GM18867 (cell line): ENCODE results near the gene TNFRSF4.

Source experiments
- ATAC-seq: cut with Tn5 transposase; IDR thresholded peaks from one replicate; pipeline ENCODE4 v1.9.1; 2021; ENCODE audit warnings: mild to moderate bottlenecking, moderate library complexity; ENCODE audit not compliant: unreplicated experiment

The TNFRSF4 gene

DNA sequence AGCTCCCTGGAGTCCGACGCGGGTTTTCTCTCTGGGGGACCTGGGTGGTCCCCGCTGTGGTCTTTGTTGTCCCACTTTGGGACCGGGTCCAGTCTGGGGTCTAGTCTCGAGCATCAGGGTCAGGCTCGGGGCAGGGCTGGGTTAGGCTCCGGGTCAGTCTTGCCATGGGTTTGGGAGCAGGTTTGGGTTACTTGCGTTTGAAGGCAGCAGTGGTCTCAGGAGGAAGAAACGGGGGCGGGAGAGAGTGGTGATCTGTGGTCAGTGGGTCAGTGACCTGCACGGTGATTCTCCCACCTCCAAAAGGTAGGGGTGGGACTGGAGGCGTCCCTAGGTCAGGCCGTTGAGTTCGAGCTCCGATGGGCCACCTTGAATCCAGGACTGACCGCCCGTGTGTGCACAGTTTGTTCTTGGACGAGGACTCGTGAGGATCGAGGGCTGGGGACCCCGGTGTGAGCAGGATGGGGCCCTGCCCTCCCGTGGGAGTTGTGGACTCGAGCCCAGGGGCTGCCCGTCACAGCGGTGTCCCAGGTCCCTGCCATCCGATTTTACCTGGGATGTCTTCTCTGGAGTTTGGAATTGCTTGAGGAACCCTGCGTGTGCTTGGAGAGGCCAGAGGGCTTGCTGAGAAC is 20.3 kb upstream of the TNFRSF4 start:
- no peak for ATAC-seq

DNA sequence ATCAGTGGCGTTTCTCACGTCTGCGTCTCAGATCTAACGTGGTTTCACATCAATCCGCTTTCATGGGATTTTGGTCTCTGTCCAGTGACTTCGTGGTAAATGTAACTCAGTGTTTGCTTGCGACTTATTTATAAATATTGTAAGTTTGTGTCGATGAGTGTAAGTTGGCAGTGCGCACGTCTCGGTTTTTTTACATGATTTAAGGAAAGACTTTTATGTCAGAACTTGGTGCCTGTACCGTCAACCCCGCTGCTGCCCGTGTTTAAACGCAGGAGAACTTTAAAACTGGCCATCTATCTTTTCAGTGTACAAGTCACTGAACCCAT is 19.6 kb upstream of the TNFRSF4 start:
- ATAC-seq = no peak

DNA sequence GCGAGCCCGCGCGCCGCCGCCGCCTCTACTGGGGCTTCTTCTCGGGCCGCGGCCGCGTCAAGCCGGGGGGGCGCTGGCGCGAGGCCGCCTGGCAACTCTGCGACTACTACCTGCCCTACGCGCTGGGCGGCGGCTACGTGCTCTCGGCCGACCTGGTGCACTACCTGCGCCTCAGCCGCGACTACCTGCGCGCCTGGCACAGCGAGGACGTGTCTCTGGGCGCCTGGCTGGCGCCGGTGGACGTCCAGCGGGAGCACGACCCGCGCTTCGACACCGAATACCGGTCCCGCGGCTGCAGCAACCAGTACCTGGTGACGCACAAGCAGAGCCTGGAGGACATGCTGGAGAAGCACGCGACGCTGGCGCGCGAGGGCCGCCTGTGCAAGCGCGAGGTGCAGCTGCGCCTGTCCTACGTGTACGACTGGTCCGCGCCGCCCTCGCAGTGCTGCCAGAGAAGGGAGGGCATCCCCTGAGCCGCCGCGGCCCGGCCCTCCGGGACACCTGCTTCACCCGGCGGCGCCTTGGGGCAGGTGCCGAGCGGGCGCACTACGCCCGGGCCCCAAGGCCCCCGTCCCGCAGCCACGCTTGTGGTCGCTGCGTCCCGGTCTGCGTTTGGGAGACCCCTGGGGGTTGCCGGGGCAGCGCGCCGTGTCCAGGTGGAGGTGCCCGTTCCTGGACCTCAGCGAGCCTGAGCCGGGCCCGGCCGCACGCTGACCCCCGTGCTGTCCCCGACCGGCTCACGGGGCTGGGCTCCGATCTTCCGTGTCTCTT is 19.0 kb upstream of the TNFRSF4 start:
- ATAC-seq = no peak

DNA sequence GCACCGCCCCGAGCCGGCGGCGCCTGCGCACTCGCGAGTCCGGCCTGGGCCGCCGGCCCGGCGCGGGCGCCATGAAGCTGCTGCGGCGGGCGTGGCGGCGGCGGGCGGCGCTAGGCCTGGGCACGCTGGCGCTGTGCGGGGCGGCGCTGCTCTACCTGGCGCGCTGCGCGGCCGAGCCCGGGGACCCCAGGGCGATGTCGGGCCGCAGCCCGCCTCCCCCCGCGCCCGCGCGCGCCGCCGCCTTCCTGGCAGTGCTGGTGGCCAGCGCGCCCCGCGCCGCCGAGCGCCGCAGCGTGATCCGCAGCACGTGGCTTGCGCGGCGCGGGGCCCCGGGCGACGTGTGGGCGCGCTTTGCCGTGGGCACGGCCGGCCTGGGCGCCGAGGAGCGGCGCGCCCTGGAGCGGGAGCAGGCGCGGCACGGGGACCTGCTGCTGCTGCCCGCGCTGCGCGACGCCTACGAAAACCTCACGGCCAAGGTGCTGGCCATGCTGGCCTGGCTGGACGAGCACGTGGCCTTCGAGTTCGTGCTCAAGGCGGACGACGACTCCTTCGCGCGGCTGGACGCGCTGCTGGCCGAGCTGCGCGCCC is 18.3 kb upstream of the TNFRSF4 start, which contains the start of gene B3GALT6:
TSS of gene B3GALT6 (plus strand) at position 30 of the 588 bp plus-strand sequence. CDS start at position 72, 42 bp downstream.
- ATAC-seq = no peak

DNA sequence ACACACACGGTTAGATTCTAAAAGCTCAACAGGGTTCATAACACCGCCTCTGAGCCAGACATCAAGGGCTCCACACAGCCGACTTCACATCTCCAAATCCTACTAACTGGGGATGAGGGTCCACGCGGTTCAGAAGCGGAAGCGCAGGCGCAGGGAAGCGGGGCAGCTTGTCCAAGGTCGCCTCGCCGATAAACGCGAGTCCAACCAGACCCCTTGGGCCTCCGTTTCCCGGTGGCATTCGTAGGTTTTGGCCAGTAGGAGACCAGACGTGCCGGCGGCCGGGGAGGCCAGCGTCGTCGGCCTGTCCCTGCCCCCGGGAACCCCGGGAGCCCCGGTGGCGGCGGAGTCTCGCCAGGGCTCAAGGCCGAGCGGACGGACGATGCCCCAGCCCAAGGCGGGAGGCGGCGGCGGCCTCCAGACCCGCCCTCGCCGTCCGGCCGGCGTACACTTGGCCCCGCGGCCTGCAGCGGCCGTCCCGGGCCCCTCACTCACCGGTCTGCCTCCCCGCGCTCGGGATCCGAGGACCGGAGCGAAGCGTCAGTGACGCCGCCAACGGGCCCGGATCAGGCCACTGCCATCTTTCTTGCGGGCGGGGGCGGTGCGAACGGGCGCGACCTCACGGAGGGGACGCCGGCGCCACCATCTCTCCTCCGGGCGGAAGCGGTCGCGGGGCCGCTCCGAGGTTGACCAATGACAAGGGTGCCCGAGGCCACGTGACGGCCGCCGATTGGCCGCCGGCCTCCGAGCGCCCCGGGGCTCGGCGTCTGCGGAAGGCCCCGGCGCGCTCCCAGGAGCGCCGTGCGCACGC is 17.7 kb upstream of the TNFRSF4 start, which contains the start of gene SDF4:
TSS of gene SDF4 (minus strand) at position 602 of the 808 bp plus-strand sequence. CDS start 3,229 bp downstream, outside the sequence.
- ATAC-seq = peak; percentile 85

DNA sequence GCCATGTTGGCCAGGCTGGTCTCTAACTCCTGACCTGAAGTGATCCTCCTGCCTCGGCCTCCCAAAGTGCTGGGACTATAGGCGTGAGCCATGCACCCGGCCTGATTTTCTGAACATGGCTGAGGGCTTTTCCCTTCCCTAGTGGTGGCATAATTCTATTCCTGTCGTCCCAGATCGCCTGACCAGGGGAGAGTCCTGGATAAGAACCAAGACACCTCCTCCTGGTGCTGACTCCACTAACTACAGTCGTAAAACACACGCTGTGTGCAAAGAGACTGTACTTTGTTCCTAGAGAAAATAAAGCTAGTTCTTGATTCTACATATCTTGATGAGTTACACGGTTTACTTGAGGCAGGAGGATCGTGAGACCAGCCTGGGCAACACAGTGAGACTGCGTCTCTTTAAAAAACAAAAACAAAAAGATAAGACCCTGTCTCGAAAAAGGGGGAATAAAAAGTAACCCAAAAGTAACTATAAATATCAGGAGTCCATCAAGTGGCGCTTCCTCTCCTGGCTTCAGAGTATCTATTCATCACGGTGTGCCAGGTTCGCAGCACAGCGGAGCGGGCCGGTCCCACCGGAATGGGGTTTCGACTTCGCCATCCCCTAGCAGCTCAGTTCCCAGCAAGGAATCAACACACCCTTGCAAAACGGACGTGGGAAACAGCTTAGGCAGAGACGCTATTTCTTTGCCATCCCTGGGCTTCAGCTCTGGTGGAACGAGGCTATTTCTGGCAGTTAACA is 16.9 kb upstream of the TNFRSF4 start:
- no peak for ATAC-seq

DNA sequence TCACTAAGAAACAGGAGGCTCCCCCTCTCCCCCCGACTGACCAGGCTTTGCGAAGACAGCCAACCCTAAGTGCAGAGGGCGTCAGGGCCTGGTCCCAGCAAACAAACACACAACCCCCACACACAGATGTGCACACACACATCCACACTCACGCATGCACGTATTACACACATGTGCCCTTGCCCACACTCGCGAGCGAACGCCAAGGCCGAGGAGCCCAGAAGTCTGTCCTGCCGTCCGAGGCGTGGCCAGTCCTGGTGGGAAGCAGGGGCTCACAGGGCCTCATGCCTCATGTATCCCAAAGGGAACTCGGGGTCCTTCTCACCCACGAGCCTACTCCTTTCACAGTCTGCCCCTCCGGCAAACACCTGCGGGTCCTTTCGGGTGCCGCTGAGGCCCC is 15.8 kb upstream of the TNFRSF4 start:
- no peak for ATAC-seq

DNA sequence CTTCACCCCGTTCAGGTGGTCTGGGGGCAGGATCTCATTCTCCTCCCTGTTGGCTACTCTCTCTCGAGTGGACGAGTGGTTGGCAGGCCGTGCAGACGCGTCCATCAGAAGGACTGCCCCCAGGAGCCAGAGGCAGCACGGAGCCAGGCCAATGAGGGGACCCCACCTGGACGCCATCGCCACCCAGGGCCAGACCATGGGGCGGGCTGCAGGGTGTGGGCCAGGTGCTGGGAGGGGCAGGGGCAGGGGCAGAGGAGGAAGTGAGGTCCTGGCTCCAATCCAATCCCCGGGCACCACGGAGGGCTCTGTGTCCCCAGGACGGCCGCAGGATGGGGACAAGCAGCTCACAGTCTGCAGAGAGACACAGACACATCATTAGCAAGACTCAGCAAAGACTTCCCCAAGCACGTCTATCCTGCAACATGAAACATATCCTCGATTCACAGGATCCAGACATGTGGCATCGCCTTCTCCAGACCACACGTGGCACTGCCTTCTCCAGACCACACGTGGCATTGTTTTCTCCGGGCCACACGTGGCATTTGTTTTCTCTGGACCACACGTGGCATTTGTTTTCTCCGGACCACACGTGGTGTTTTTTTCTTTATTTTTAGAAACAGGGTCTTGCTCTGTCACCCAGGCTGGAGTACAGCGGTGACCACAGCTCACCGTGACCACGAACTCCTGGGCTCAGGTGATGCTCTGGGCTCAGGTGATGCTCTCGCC is 14.8 kb upstream of the TNFRSF4 start:
- no peak for ATAC-seq

DNA sequence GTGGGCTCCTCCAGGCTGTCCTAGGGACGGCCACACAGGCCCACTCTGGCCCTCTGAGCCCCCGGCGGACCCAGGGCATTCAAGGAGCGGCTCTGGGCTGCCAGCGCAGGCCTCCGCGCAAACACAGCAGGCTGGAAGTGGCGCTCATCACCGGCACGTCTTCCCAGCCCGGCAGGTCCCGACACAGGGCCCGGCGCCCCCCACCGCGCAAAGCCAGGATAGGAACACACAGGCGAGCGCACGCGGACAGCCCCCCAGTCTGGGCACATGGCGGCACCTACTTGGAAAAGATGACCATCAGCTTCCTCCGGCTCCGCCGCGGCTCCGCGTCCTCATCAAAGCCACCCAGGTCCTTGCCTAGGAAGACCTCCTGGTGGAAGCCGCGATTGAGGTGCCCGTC is 14.2 kb upstream of the TNFRSF4 start:
- no peak for ATAC-seq

DNA sequence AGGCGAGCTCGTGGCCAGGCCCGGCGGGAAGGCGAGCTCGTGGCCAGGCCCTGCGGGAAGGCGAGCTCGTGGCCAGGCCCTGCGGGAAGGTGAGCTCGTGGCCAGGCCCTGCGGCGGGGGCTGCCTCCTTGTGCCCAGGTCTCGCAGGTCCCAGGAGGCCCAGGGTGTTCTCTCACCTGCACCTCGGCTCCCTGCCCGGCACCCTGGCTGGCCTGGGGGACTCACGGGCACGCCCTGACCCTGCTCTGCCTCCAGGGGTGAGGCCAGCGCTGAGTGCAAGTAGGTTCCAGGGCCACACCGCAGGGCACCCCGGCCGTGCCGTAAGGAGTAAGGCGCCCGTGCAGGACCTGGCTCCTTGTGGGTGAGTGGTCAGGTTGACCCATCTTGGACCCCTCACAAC is 13.4 kb upstream of the TNFRSF4 start:
- no peak for ATAC-seq

DNA sequence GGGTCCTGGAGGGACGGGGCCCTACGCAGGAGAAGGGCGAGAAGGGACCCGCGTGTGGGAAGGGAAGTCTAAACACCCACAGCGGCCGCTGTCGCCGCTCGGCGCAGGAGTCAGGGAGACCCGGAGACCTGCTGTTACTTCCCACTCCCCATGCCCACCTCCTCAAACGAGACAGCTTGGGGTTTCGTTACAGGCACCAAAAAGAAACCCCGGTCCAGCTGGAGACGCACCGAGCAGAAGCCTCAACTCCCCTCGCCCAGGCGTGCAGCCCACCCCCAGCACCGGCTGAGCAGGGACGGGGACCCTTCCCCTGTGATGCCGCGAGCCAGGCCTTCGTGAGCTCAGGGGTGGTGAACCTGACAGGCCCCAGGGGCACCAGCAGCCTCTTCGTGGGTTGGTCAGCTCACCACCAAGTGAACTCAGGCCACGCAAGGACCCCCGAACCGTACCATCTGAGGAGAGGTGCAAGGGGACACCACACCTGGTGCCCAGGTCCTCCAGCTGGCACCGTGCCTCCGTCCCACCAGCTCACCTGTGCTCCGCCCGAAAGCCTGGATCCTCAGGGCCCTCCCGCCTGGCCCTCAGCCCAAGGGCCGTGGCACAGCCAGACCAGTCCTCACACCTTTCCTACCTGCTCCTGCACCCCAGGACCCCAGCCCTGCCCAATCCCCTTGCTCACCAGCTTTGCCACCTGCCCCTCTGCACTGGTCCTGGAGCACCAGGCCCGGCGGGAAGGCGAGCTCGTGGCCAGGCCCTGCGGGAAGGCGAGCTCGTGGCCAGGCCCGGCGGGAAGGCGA is 12.8 kb upstream of the TNFRSF4 start:
- ATAC-seq = no peak

DNA sequence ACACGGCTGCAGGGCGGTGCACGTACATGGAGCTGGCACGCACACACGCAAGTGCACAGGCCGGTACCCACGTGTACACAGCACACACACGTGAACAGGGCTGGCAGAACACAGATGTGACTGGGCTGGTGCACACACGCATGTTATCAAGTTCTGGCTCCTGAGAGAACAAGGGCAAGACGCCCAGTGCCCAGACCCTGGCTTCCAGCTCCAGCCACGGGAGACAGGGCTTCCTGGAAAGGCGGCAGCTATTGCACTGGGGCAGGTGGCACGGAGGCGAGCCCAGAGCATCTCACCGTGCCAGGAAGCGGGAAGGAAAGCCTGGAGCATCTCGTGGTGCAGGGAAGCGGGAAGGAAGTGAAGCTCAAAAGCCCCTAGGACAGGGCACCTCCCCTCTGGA is 12.0 kb upstream of the TNFRSF4 start:
- no peak for ATAC-seq

DNA sequence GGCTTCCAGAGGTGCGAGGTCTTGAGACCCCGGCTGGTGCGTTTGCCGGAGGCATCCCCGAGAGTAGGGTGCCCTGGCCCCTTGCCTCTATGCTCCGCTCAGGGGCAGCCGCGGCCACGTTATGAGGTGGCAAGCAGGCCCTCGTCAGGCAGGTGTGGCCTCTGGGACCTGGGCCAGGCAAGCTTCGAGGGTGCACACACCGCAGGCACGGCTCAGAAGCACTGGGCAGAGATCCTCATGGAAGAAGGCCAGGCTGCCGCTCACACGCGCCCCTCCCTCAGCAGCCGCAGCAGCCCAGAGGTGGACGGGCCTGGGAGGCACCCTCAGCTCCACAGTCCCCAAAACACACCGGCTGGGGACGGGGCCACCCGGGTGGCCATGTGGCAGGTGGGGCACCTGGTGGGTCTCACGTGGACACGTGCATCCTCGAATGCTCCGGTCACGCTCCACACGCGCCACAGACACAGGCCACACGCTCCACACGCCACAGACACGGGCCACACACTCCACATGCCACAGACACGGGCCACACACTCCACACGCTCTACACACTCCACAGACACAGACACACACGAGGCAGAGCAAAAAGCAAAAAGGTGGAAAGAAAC is 11.4 kb upstream of the TNFRSF4 start:
- no peak for ATAC-seq

DNA sequence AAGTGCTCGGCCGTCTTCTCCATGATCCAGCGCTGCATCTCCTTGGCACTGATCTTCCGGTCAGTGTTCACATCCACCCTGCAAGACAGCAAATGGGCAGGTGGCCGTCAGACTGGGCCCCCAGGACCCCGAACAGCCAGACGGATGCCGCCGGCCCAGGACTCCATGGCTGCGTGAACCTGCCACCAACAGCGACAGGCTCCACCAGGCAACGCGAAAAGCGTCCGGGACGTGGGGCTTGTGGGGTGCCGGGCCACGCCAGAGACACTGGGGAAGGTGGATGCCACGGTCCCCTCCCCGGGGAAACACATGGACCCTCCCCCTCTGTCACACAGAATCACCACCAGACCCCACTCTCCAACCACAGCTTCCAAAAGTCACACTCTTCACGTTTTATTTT is 9.9 kb upstream of the TNFRSF4 start:
- no peak for ATAC-seq

DNA sequence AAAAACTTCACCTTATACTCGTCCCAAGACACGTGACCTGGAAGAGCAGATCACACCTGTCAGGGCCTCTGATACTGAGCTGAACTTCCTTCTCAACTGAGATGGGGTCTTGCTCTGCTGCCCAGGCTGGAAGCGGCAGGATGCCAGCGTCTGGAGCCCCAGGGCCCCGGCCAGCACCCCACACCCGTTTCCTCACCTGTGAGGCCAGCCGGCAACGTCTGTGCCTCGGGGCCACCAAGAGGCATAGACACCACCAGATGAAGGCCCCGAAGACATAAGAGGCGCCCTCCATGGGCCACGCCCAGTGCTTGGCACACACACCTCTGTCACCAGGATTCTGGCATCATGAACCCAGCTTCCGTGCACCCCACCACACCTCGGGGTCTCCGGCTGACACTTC is 9.4 kb upstream of the TNFRSF4 start:
- ATAC-seq = no peak

DNA sequence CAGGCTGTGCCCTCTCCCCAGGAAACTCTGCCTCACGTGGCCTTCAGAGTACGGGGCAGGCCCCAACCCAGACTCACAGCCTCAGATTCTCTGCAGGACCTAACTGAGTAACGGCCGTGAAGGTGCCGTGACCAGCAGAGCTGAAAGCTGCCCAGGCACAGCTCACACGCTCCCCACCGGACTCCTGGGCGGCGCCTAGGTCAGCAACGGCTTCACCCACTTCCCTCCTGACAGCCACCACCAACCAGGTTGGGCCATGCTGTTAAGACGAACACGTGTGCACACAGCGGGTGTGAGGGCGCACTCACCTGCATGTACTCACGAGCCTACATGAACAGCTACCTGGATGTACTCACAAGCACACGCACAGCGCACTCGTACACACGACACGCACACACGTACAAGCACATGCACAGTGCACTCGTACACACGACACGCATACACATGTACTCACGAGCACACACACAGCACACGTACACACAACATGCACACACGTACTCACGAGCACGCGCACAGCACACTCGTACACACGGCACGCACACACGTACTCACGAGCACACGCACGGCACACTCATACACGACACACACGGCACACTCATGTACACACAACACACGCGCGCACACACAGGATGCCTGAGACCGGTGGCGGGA is 8.7 kb upstream of the TNFRSF4 start:
- no peak for ATAC-seq

DNA sequence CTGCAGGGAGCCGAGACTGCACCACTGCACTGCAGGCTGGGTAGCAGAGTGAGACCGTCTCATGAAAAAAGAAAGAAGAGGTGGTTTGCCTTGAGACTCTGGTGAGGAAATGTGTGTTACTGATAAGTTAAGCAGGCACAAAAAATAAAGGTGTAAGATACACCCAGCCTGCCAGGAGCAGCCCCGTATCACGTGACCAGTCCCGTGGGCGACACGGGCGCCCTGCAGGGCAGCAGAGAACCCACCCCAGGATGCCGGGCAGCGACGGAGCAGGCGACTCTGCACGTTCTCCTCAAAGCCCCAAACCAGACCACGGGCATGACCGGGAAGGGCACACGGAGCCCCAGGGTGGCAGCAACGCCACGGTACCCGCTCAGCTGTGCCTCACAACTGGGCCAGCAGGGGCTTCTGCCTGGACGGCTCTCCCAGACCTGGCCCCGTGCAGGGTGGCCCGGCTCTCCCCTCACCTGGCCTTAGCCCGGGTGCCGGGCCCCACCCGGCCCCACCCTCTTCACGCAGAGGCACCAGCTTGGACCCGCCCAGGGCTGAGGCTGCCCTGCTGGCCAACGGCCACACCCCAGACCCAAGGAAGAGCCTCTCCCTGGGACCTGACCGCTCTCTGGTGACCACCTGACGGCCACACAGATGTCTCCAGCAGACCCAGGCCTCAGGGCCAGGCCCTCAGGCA is 8.1 kb upstream of the TNFRSF4 start:
- no peak for ATAC-seq

DNA sequence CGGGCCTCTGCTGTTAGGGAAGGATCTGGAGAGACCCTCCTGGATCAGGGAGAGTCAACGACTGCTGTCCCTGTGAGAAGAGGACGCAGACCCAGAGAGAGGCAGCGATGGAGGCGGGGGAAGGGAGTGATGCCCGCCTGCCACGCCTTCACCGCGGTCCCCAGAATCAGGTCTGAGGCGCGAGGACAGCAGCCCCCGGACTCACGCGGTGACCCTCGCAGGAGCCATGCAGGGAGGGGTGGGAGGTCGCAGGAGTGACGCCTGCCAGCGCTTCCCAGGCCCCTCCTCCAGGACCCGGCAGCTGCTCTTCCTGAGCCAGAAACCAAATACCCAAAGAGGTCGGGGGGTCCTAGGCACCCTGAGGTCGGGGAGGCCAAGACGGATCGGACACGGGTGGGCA is 6.2 kb upstream of the TNFRSF4 start:
- no peak for ATAC-seq
